HG03520 (cell line): ENCODE data around the gene ATP5F1D.
A peak's percentile ranks its signal among the peaks of the same experiment; 100 is the strongest.

Experiments used
- ATAC-seq: cut with Tn5 transposase; IDR thresholded peaks from one replicate; pipeline ENCODE4 v1.9.1; 2021; ENCODE audit warnings: mild to moderate bottlenecking, moderate library complexity; ENCODE audit not compliant: unreplicated experiment

The ATP5F1D gene

DNA sequence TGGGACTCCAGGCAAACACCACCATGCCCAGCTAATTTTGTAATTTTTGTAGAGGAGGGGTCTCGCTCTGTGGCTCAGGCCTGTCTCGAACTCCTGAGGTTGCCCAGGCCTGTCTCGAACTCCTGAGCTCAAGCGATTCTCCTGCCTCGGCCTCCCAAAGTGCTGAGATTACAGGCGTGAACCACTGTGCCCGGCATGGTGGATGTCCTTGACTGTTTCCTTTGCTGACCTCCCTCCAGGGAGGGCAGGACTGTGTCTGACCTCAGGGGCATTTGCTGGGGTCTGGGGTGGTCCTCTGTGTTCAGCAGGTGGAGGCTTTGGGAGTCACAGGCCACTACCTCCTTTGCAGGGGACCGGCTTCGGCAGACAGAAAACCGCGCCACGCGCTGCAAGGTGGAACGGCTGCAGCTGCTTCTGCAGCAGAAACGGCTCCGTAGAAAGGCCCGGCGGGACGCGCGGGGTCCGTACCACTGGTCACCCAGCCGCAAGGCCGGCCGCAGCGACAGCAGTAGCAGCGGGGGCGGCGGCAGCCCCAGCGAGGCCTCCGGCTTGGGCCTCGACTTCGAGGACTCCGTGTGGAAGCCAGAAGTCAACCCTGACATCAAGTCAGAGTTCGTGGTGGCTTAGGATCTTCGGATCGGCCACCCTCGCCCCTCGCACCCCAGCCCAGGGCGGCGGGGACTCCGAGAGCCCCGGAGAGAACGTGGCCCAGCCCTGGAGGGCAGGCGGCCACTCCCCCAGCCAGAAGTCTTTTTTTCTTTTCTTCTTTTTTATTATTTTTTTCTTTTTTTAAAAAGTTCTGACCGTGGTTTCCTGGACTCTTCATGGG, 15.3 kb downstream of the ATP5F1D start:
- no peak for ATAC-seq

DNA sequence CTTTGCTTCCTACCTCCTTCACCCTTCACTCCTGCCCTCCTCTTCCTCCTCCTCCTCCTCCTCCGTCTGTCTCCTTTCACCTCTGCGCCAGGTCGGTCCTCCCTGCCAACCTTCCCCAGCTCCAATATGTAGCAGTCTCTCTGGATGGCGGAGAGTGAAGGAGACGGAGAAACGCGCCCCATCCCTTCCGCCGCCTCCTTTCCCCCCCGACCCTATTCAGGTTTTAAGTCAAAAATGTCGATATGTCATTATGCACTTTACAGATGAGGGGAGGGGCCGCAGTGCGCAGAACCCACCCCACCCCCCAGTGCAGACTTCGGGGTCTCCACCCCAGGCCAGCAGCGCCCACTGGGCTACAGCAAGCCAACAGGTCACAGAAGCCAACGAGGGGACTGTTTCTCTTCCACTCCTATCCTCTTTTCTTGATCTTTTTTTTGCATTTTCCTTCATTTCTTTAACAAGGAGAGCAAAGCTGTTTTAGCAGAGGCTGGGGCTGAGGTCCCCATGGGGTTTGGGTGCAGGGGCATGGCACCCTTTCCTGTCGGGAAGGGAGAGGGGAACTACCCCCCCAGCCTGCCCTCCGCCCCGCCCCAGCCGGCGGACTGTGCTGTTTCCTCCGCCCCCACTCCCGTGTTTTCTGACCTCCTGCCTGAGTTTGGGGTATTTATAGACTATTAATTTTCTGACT, 16.1 kb downstream of the ATP5F1D start:
- no peak for ATAC-seq

DNA sequence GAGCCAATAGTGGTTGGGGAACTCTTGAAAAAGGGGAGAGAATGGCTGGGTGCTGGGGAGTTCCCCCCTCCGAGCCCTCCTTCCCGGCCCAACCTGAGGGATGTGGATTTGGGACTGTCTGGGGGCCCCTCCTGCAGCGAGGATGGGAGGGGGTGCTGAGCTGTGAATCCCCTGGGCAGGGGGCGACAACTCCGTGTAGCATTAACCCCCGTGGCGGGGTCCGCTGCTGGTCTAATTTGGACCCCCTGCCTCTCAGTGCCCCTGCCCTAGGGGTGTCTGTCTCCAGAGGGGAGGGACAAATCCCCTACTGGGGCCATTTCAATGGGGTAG, 16.6 kb downstream of the ATP5F1D start:
- no peak for ATAC-seq

DNA sequence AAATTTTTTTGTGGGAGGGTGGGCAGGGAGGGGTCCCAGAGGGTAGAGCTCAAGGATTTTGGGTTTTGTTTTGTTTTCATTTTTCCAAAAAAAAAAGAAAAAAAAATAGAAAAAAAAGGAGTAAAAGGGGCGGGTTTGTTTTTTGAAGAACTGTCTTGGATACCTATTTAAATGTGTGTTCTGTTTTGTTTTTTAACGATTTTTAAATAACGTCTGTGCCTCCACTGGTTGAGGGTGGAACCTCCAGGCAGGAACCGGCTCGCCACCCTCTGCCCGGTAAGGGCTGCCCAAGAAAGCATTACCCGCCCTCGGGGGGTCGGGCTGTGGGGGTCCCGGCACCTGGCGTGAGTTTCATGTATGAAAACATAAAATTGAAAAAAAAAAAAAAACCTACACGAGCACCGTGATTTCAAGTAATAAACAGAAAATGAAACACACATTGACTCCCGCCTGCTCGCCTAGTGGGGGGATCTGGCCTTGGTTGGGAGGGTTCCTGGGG, 17.2 kb downstream of the ATP5F1D start:
- ATAC-seq, result no peak

DNA sequence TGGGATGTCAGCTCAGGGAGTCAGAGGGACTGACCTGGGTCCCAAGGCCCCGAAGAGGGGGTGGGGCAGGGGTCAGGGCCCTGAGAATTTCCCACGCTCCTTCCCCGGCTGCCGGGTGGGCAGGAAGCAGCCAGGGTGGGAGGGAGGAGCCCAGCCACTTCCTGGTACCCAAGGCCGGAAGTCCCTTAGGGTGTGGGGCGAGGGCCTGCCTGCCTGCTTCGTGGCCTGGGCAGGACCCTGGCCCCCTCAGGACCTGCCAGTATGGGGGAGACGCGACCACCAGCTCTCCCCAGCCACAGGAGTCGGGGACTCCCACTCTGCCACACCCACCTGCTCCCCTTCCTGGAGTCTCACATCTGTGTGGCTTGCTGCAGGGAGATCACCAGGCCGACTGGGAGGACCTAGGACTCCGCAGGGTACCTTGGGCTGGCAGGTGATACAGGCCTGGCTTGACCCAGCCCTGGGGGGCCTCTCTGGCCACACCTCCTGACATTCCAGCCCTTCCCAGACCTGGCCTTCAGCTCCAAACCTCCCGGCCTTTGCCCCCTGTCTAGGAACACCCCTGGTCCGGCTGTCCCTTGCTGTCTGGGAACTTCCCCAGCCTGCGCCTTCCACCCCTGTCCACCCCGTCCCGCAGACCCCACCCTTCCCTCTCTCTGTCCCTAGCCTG, 17.8 kb downstream of the ATP5F1D start:
- ATAC-seq, result peak; percentile 16

DNA sequence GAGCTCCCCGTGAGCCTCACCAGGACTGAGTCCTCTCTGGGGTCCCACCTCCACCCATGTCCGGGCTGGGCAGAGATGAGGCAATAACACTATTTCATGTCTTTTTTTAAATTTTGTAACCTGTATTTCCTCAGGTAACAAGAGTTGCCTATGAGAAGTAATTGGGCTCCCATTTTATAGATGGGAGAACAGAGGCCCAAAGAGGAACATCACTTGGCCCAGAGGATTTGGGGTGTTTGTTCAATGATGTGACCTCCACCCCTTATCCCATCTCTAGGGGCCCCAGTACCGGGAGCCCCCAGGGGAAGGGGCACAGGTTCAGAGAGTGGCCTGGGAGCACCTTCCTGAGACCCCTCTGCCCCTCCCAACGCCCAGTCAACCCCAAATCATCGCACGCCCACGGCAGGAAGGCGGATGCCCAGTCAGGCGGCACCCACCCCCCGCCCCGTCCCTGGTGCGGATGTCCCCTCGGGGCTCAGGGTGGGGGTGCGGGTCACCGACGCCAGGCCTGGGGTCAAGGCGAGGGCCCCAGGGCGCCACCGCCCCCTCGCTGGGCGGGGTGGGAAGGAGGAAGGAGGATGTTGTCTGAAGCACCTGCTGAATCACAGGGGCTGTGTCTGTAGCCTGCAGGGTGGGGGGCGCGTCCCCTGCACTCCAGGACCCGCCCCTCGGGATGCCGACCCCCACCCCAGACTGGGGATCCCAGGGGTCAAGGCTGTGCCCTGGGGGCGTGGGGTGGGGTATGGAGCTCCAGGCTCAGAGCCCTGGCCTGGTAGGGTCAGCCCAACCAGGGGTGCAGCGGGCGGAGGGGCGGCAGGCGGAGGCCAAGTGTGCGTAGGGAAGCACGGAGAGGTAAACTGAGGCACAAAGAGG, 18.6 kb downstream of the ATP5F1D start:
- peak; percentile 2 for ATAC-seq

DNA sequence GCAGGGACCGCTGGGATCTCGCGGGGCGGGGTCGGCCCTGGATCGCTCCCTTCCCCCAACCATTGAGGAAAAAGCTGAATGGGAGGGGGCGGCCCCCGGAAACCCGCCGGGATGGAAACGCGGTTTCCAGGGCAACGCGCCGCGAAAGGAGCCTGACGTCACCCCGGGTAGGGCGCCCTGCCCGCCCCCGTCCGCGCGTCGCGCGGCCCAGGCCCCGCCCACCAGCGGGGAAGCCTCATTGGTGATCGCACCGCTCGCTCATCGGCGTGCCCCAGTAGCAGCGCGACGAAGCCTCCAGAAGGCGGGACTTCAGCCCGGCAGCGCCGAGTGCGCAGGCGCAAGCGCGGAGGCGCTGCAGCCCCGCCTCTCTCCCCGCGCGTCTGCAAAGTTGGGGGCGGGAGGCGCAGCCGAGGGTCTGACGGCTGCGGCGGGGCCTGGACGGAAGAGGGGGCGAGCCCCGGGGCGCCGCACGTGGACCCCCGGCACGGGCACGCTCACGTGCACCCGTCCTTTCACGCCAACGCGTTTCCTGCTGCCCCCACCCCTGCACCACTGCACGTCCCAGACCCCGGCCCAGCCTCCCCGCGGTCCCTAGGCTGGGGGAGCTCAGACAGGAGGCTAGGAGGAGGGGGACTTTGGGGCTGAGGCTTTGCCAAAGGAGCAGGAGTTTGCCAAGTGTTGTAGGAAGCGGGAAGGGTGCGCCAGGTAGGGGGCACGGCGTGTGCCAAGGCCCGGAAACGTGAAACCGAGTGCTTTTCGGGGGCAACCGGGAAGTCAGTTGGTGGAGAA, 19.4 kb downstream of the ATP5F1D start:
- ATAC-seq, result peak; percentile 51

DNA sequence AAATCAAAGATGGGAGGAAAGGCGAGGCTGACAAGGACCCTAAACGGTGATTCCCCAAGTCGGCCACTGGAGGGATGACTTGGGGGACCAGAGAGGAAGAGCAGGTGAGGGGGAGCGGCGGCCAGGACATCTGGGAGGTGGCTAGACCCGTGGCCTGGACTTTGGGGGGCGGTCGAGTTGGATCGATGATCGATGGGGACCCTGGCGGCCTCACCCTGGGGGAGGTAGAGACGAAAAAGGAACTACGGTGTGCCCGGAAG, 19.9 kb downstream of the ATP5F1D start:
- ATAC-seq, result no peak

DNA sequence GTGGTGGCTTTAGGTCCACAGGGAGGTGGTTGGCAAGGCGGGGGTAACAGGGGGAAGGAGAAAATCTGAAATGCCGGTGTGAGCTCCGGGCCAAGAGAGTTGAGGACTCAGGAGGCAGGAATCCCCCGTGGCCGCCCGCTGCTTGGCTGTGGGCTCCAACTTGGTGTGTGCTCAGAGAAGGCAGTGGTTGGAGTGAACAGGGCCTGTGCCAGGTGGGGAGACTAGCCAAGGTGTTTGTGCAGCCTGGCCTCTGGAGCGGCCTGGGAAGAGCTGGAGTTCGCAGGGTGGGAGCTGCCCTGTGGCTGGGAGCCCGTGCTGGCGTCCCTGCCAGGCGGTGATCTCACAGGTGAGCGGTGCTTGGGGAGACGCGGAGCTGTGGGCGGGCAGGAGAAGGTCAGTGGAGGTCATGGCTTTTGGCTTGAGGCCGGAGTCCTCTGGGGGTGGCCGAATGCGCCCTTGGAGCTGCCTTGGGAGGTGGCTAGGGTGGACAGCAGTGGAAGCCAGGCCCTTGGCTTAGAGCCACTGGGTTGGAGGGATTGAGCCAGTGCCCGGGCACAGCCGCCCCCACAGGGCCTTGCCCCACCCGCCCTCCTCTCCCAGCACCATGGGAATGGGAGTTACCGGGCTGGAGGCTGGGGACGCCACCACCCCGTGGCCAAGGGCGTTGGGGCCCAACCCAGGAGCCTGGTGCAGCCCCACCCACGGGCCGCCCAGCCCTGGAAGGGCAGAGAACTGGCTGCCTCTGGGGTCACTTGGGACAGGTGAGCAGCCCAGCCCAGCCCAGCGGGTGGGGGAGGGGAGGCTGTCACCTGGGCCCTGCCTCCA, 20.5 kb downstream of the ATP5F1D start:
- no peak for ATAC-seq

DNA sequence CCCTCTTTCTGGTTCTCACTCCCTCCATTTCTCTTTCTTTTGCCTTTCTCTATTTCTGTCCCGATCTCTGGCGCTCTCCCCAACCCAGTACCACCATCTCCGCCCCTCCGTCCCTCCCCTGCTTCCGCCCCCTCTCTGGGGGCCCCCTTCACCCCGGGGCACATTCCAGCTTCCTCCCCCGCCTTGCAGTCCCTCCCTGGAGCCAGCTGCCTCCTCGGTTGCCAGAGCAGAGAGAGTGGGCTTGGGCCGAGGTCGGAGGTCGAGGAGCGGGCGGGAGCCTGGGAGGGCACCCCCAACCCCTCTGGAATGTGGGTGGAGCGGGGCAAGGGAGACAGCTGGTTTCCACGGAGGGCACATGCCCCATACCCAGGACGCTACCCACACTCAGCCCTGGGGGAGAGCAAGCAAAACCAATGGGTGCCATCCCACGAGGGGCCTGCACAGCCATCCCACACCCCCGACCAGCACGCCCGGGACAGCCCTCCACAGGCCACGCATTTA, 21.1 kb downstream of the ATP5F1D start:
- no peak for ATAC-seq

DNA sequence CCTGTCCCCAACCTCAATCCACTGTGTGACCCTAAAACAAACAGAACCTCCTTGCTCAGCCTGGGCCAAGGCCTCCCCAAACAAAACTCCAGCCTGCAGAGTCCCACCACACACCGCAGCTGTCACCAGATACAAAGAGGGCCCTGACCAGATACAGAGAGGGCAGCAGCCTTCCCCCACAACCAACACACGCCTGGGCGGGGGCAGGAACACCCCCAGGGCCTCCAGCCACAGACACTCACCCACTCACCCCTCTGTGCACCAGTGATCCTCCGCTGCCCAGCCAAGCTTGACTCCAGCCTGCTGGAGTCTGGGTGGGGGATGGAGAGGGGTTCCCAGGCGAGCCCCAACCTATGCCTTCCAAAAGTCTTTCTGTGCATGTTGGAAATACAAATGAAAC, 21.6 kb downstream of the ATP5F1D start:
- ATAC-seq, result no peak

DNA sequence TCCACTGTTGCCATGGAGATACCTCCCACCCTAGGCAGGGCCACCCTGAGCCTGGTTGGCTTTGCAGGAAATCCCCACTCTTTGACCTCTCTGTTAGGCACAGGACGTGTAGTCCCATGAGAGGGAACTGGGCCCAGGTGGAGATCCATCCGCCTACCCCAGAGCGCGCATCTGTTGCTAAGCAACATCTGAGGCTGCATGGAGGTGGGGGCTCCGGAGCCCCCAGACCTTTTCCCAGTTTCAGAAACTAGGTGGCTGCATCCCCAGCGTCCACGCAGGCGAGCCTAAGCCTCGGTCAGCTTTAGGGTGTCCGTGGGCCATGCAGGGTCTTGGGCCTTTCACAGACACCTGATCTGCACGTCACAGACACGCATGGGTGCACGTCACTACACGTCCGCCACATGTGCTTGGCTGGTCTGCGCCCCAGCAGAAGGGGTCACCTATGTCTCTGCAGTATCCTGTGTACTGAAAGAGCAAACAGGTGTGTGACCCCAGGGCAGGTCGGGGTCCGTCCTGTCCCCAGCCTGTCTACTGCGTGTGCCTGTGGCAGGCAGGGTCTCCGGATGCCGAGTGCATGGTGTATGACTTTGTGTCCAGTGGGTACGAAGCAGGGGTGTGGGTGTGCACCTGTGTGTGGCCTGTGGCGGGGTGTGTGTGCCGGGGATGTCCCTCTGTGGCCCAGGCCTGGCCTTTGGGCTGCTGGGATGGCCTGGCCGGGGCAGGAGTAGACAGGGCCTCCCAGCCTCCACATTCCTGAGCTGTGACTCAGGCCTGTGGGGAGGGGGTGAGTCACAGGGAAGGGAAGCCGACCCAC, 23.5 kb downstream of the ATP5F1D start:
- no peak for ATAC-seq

DNA sequence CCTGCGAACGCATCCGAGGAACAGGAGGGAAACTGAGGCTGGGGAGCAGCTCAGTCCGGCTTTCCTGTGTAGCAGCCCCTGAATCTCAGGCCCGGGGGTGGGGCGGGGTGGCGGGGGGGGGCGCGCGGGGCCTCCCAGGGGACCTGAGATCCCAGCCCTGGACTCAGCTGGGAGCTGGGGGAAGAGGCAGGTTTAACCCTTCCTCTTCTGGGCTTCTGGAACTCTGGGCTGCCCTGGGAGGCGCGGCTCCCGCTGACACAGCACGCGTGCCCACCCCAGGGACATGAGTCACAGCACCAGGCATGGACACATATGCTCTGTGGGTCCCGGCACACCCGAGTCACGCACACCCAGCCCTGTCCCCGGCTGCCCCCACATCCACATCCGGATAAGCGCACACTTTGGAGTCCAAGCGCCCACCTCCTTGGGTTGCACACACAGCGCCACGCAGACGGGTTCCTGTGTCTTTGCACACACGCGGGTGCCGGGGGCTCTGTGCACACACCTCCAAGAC, 24.1 kb downstream of the ATP5F1D start:
- no peak for ATAC-seq

DNA sequence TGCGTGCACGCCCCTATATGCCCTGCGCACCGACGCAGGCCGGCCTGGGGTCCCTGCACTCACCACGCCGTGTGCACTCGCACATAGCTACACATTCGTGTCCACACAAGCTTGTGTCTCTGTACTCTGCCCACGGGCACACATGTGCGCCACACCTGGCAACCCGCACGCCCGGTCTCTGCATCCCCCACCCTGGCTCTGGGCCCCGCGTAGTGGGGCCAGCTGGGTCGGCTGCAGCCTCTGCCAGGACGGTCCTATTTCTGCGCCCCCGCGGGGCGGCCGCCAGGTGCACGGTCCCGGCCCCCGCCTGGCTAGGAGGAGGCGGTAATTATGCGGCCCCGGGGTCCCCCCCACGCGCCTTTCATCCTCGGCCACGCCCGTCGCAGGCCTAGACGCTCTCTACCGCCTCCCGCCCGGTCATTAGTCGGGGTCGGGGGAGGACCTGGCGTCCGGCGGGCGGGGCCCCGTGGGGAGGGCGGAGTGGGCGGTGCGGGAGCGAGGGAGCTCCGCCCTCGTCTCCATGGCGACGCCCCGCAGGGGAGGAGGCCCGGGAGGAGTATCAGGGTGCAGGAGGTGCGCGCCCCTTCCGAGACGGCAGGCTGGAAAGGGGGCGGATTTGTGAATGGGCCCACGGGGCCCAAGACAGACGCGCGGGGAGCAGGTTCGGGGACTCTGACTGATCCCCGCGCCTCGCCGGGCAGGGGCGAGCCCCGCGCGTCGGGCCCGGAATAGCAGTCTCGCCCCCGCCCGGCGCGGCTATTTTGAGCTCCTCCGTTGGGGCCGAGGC, 24.8 kb downstream of the ATP5F1D start:
- no peak for ATAC-seq

DNA sequence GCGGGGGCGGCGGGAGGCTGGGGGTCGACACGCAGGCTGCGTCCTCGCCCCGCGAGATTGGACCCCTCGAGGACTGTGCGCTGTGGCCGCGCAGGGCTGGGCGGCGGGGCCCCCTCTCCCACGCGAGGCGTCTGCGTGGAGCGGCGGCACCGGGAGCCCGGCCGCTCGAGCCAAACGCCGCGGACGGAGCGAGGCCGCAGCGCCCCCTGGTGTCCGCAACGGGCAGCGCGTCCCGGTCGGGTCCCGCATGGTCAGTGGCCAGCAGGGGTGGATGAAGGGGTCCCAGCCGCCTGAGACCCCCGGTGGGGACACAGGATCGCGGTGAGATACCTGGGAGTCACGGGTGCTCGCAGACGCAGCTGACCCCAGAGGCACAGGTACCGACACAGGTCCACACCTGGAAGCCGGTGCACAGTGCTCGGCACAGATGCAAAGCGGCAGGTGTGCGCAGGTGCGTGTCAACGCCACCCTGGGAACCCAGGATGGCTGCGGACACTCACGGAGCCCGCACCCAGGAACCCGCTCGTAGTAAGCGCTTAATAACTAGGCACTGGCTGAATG, 25.4 kb downstream of the ATP5F1D start:
- ATAC-seq, result no peak

DNA sequence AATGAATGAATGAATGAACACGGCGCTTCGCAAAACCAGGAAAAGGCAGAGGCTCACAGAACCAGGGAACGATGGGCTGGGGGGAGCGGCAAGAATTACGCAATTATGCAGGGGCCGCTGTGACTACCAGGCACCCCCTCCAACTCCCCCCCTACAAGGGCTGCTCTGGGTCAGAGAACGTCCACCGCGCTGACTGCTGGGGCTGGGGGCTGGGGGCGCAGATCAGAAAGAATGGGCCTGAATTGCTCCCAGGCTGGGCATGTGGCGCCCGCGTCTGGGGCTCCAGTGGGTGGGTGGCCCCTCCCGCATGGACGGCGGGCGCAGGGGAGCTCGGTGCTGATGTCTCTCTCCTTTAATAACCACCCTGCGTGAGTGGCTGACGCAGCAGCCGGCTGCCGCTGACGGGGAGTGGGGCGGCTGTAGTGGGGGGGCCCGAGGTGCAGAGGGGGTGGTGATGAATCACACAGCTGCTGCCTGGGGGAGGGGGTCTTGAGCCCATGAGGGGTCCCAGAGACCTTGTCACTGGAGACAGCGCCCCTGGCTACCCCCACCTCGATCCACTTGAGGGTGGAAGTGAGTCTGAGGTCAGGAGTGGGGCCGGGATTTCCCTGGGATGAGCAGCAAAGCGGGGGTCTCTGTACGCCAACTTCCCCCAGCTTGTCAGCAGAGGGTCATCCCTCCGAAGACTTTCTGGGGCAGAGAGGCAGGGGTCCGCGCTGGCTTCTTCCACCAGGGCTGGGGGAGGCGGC, 26.1 kb downstream of the ATP5F1D start:
- no peak for ATAC-seq
